DND-41 (cell line): ENCODE measurements around the gene MUC5B.

Experiments
- CTCF ChIP-seq: IDR thresholded peaks from 2 replicates; pipeline ENCODE4 v1.5.1; 2012; ENCODE audit warnings: borderline replicate concordance, low read length, moderate library complexity, mild to moderate bottlenecking; ENCODE audit not compliant: poor library complexity, severe bottlenecking; ENCODE audit errors: extremely low read depth
- EZH2 ChIP-seq: IDR thresholded peaks from 3 replicates; pipeline ENCODE4 v1.6.1; 2012; ENCODE audit warnings: borderline replicate concordance, low read depth, mild to moderate bottlenecking, moderate library complexity, low read length, inconsistent platforms; ENCODE audit not compliant: severe bottlenecking

- TF ChIP-seq EZH2 (no peak), CTCF (no peak)
These were observed 32.3 kb downstream of the MUC5B start for GRCh38 chr11:1255151-1255550.
